IMR-90 (cell line): Measurements from ENCODE around the gene SLC7A9. TPM values are rescaled to one million over a fixed set of nuclear protein-coding genes. Genes with fewer than 3 reads are reported as not detected.

Source experiments
- ATAC-seq: fragments of 200-7000 bp; cut with Tn5 transposase; 2 replicates; pipeline ENCODE4 v1.9.1; 2020; ENCODE audit warnings: low read depth, mild to moderate bottlenecking, moderate library complexity
- BruUV-seq: library from RNA; stranded (reverse); fragments of 400-500 nt; replicated peaks from 2 replicates; lab custom pipeline; 2021; lab: Mats Ljungman, UMichigan
- CTCF ChIA-PET: fragments of 300-600 bp; formaldehyde crosslinking; extraction: SDS; loops from one replicate; lab custom pipeline; 2021; ENCODE audit warnings: antibody characterized with exemption; lab: Yijun Ruan, JAX
- POLR2A ChIA-PET: fragments of 300-600 bp; sonication (Branson Sonifier 250); formaldehyde crosslinking; loops from one replicate; lab custom pipeline; 2022; ENCODE audit warnings: antibody characterized with exemption; ENCODE audit not compliant: unreplicated experiment; lab: Charles Lee
- DNase-seq: peaks from one replicate; pipeline ENCODE4 v3.0.0; 2013
- H2AFZ ChIP-seq: replicated peaks from 2 replicates; pipeline ENCODE3; 2013; ENCODE audit warnings: low read length, mild to moderate bottlenecking; ENCODE audit not compliant: poor library complexity
- H2AK5ac ChIP-seq: 2 replicates; pipeline ENCODE4 v1.6.1; 2013; ENCODE audit warnings: low read depth, low read length, inconsistent platforms
- H2AK9ac ChIP-seq: replicated peaks from 2 replicates; pipeline ENCODE3; 2013; ENCODE audit warnings: mild to moderate bottlenecking, low read depth, low read length, moderate library complexity; ENCODE audit not compliant: poor library complexity
- H2BK120ac ChIP-seq: 2 replicates; pipeline ENCODE4 v1.6.1; 2013; ENCODE audit warnings: low read depth, low read length, inconsistent platforms
- H2BK15ac ChIP-seq: 3 replicates; pipeline ENCODE4 v1.6.1; 2013; ENCODE audit warnings: low read depth, low read length, inconsistent platforms
- H2BK20ac ChIP-seq: 2 replicates; pipeline ENCODE4 v1.6.1; 2013; ENCODE audit warnings: low read depth, mild to moderate bottlenecking, inconsistent platforms, low read length, moderate library complexity
- H2BK5ac ChIP-seq: 2 replicates; pipeline ENCODE4 v1.6.1; 2013; ENCODE audit warnings: mild to moderate bottlenecking, low read depth, low read length, inconsistent platforms; ENCODE audit not compliant: poor library complexity, severe bottlenecking
- H3K14ac ChIP-seq: replicated peaks from 2 replicates; pipeline ENCODE4 v1.6.1; 2013; ENCODE audit warnings: low read depth, low read length, inconsistent platforms
- H3K18ac ChIP-seq: 2 replicates; pipeline ENCODE4 v1.6.1; 2013; ENCODE audit warnings: low read depth, low read length, control low read depth
- H3K23ac ChIP-seq: 2 replicates; pipeline ENCODE4 v1.6.1; 2013; ENCODE audit warnings: low read depth, low read length, inconsistent platforms
- H3K27ac ChIP-seq: 2 replicates; pipeline ENCODE4 v1.5.1; 2013; ENCODE audit warnings: mild to moderate bottlenecking, control low read depth, low read length; ENCODE audit not compliant: insufficient read depth
- H3K27me3 ChIP-seq: 2 replicates; pipeline ENCODE4 v1.6.1; 2013; ENCODE audit warnings: low read length; ENCODE audit not compliant: control insufficient read depth, insufficient read depth
- H3K36me3 ChIP-seq: 2 replicates; pipeline ENCODE4 v1.6.1; 2013; ENCODE audit warnings: low read length, mixed read lengths; ENCODE audit not compliant: control insufficient read depth, insufficient read depth
- H3K4ac ChIP-seq: 2 replicates; pipeline ENCODE4 v1.6.1; 2013; ENCODE audit warnings: low read depth, low read length, inconsistent platforms
- H3K4me1 ChIP-seq: 2 replicates; pipeline ENCODE4 v1.6.1; 2013; ENCODE audit warnings: low read length, mixed read lengths; ENCODE audit not compliant: control insufficient read depth, insufficient read depth
- H3K4me2 ChIP-seq: 2 replicates; pipeline ENCODE4 v1.6.1; 2013; ENCODE audit warnings: low read depth, mild to moderate bottlenecking, control low read depth, low read length, moderate library complexity
- H3K4me3 ChIP-seq: 2 replicates; pipeline ENCODE4 v1.5.1; 2013; ENCODE audit warnings: low read depth, mild to moderate bottlenecking, control low read depth, low read length, moderate library complexity; ENCODE audit not compliant: insufficient read depth
- H3K56ac ChIP-seq: 2 replicates; pipeline ENCODE4 v1.6.1; 2013; ENCODE audit warnings: low read length, inconsistent platforms; ENCODE audit not compliant: insufficient read depth; ENCODE audit errors: extremely low read depth
- H3K79me1 ChIP-seq, 2 experiments: 2 replicates each; pipeline ENCODE4 v1.6.1; 2013; ENCODE audit warnings: low read length in 2 of 2, inconsistent platforms in 1 of 2, low read depth in 1 of 2
- H3K9ac ChIP-seq: 2 replicates; pipeline ENCODE4 v1.6.1; 2013; ENCODE audit warnings: low read depth, low read length, control low read depth
- H3K9me1 ChIP-seq: 2 replicates; pipeline ENCODE4 v1.6.1; 2013; ENCODE audit warnings: low read length, inconsistent platforms; ENCODE audit not compliant: insufficient read depth
- H3K9me3 ChIP-seq: 2 replicates; pipeline ENCODE4 v1.6.1; 2013; ENCODE audit warnings: low read length; ENCODE audit not compliant: control insufficient read depth, insufficient read depth
- H4K20me1 ChIP-seq: 2 replicates; pipeline ENCODE4 v1.6.1; 2013; ENCODE audit warnings: low read length, inconsistent platforms; ENCODE audit not compliant: insufficient read depth
- H4K5ac ChIP-seq: 2 replicates; pipeline ENCODE4 v1.6.1; 2013; ENCODE audit warnings: mild to moderate bottlenecking, low read depth, low read length, control low read depth
- H4K8ac ChIP-seq, 2 experiments: 2 replicates each; pipeline ENCODE4 v1.6.1; 2013; ENCODE audit warnings: low read depth in 2 of 2, low read length in 2 of 2, control low read depth in 1 of 2, inconsistent platforms in 1 of 2
- H4K91ac ChIP-seq: 2 replicates; pipeline ENCODE4 v1.6.1; 2013; ENCODE audit warnings: low read depth, low read length, inconsistent platforms; ENCODE audit not compliant: insufficient read depth
- BHLHE40 ChIP-seq: fragments of 150-350 bp; IDR thresholded peaks from 2 replicates; pipeline ENCODE4 v1.6.1; 2016; ENCODE audit warnings: mild to moderate bottlenecking, low read depth, low read length
- CEBPB ChIP-seq: IDR thresholded peaks from 2 replicates; pipeline ENCODE4 v1.6.1; 2012; ENCODE audit warnings: low read depth, low read length, improper control_type of control experiment
- CHD1 ChIP-seq: IDR thresholded peaks from 2 replicates; pipeline ENCODE4 v1.6.1; 2012; ENCODE audit warnings: low read depth, low read length, improper control_type of control experiment
- FOS ChIP-seq: fragments of 150-350 bp; IDR thresholded peaks from 2 replicates; pipeline ENCODE4 v1.6.1; 2016; ENCODE audit warnings: low read depth, low read length
- MAZ ChIP-seq: IDR thresholded peaks from 2 replicates; pipeline ENCODE4 v1.6.1; 2012; ENCODE audit warnings: low read depth, mild to moderate bottlenecking, low read length, improper control_type of control experiment, moderate library complexity, borderline replicate concordance
- MXI1 ChIP-seq: IDR thresholded peaks from 2 replicates; pipeline ENCODE4 v1.6.1; 2012; ENCODE audit warnings: low read depth, mild to moderate bottlenecking, low read length, moderate library complexity, borderline replicate concordance
- NFE2L2 ChIP-seq: fragments of 150-350 bp; IDR thresholded peaks from 2 replicates; pipeline ENCODE4 v1.6.1; 2016; ENCODE audit warnings: low read depth, mild to moderate bottlenecking, low read length
- POLR2A ChIP-seq: IDR thresholded peaks from 2 replicates; pipeline ENCODE4 v1.6.1; 2012; ENCODE audit warnings: mild to moderate bottlenecking, low read depth, low read length
- RAD21 ChIP-seq: IDR thresholded peaks from 2 replicates; pipeline ENCODE4 v1.6.1; 2012; ENCODE audit warnings: low read length, improper control_type of control experiment
- RCOR1 ChIP-seq: IDR thresholded peaks from 2 replicates; pipeline ENCODE4 v1.6.1; 2012; ENCODE audit warnings: mild to moderate bottlenecking, low read length, improper control_type of control experiment; ENCODE audit not compliant: insufficient replicate concordance
- RFX5 ChIP-seq: IDR thresholded peaks from 2 replicates; pipeline ENCODE4 v1.8.0; 2012; ENCODE audit warnings: low read depth, mild to moderate bottlenecking, low read length, moderate library complexity
- SMC3 ChIP-seq: fragments of 150-350 bp; IDR thresholded peaks from 2 replicates; pipeline ENCODE4 v1.6.1; 2016; ENCODE audit warnings: low read depth, mild to moderate bottlenecking, antibody characterized with exemption, low read length, moderate library complexity
- USF2 ChIP-seq: fragments of 150-350 bp; IDR thresholded peaks from 2 replicates; pipeline ENCODE4 v1.6.1; 2017; ENCODE audit warnings: mild to moderate bottlenecking, antibody characterized with exemption, low read length, low read depth
- WGBS, 2 experiments: methylation state at CpG; one replicate each; pipeline versions ENCODE4 v1.1.5 to v1.1.7; 2013; ENCODE audit warnings: missing lambda C conversion rate in 2 of 2; ENCODE audit not compliant: insufficient read length in 1 of 2; ENCODE audit errors: extremely low coverage in 2 of 2; 5-methylcytosine and 5-hydroxymethylcytosine counted together
- dilution Hi-C: fragments of 300-500 bp; cut with HindIII; formaldehyde crosslinking; loops from one replicate; pipeline ENCODE4 v1.14.3; 2018; ENCODE audit warnings: low sequenced_read_pairs; ENCODE audit not compliant: unreplicated experiment
- in situ Hi-C: fragments of 300-500 bp; cut with MboI; formaldehyde crosslinking; loops from 3 replicates; pipeline ENCODE4 v1.14.3; 2019; ENCODE audit warnings: low sequenced_read_pairs, inconsistent platforms, mixed read lengths
- intact Hi-C: fragments of 100-400 bp; cut with micrococcal nuclease; formaldehyde crosslinking; loops from 2 replicates; pipeline ENCODE4 v1.10.0; 2022
- polyA plus RNA-seq, 3 experiments: library from polyadenylated mRNA; depleted of rRNA; stranded (reverse); fragments of >200 nt; gene quantifications; 2 replicates each; pipeline ENCODE4 v1.2.3, GENCODE V29; 2012; ENCODE audit warnings: low replicate concordance in 1 of 3
- total RNA-seq: library from RNA; depleted of rRNA; stranded (reverse); fragments of >200 nt; gene quantifications from 2 replicates; pipeline ENCODE4 v1.2.3, GENCODE V29; 2012
- TF ChIP-seq, protein P1 (sequence below): conservative IDR thresholded peaks from 2 replicates; pipeline ENCODE4 v1.5.1; 2012; ENCODE audit warnings: mild to moderate bottlenecking, low read depth, low read length, improper control_type of control experiment

Gene SLC7A9
- total and polyA plus RNA-seq, 2 of the 4 experiments (the other 2 are of a cell fraction): not detected

DNA sequence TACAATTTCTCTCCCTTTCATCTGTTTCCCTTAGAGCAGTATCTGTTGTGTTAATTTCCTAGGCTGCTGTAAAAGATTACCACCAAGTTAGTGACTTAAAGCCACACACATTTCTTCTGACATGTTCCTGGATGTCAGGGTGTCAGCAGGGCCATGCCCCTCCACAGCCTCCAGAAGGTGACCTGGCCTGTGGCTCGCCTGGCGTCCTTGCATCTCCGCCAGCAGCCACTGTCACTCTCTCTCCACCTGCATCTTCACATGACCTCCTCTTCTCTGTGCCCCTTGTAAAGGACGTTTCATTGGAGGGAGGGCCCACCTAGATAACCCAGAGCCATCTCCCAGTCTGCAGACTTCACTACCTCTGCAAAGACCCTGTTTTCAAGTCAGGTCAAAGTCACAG lies 61.3 kb downstream of the SLC7A9 start:
- ChIA-PET CTCF (no interaction called here), POLR2A (no interaction called here)
- BruUV-seq: no TSS peak
- no peak overlapping the region for H4K91ac ChIP-seq
- H3K9ac ChIP-seq: no peak overlapping the region
- ATAC-seq: no peak
- no CpG with 5 or more reads among the region's 4 CpGs for WGBS, 2 experiments
- no peak overlapping the region for H3K27ac ChIP-seq
- no peak overlapping the region for H2BK120ac ChIP-seq
- intact Hi-C loops: no loop called here
- no peak overlapping the region for H4K5ac ChIP-seq
- H3K14ac ChIP-seq: no peak overlapping the region
- no peak overlapping the region for H3K4me2 ChIP-seq
- no peaks in the 10 kb centered on the region for H3K36me3 ChIP-seq
- H3K23ac ChIP-seq: no peak overlapping the region
- no peak for TF ChIP-seq POLR2A
- no peak for TF ChIP-seq CEBPB
- TF ChIP-seq BHLHE40: no peak
- TF ChIP-seq RFX5: no peak
- no peak for TF ChIP-seq MAZ
- TF ChIP-seq MXI1: no peak
- TF ChIP-seq FOS: no peak
- TF ChIP-seq USF2: no peak
- TF ChIP-seq, protein P1, sequence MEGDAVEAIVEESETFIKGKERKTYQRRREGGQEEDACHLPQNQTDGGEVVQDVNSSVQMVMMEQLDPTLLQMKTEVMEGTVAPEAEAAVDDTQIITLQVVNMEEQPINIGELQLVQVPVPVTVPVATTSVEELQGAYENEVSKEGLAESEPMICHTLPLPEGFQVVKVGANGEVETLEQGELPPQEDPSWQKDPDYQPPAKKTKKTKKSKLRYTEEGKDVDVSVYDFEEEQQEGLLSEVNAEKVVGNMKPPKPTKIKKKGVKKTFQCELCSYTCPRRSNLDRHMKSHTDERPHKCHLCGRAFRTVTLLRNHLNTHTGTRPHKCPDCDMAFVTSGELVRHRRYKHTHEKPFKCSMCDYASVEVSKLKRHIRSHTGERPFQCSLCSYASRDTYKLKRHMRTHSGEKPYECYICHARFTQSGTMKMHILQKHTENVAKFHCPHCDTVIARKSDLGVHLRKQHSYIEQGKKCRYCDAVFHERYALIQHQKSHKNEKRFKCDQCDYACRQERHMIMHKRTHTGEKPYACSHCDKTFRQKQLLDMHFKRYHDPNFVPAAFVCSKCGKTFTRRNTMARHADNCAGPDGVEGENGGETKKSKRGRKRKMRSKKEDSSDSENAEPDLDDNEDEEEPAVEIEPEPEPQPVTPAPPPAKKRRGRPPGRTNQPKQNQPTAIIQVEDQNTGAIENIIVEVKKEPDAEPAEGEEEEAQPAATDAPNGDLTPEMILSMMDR: no peak
- TF ChIP-seq NFE2L2: no peak
- TF ChIP-seq CHD1: no peak
- TF ChIP-seq SMC3: no peak
- no peak for TF ChIP-seq RAD21
- no peak for TF ChIP-seq RCOR1
- no peaks in the 10 kb centered on the region for H4K20me1 ChIP-seq
- H3K79me1 ChIP-seq: no peaks in the 10 kb centered on the region
- no peak overlapping the region for H2BK5ac ChIP-seq
- in situ Hi-C loops: no loop called here
- H3K4me3 ChIP-seq: no peak overlapping the region
- H3K56ac ChIP-seq: no peak overlapping the region
- H2BK20ac ChIP-seq: no peak overlapping the region
- H3K18ac ChIP-seq: no peak overlapping the region
- H4K8ac ChIP-seq: no peak overlapping the region
- H2AFZ ChIP-seq: no peak overlapping the region
- H2AK5ac ChIP-seq: no peak overlapping the region
- no peaks in the 10 kb centered on the region for H3K9me3 ChIP-seq
- no peak overlapping the region for H2AK9ac ChIP-seq
- no peak overlapping the region for H3K4ac ChIP-seq
- H3K27me3 ChIP-seq: peaks cover 5% of the 10 kb centered on the region; the same call in 1 of the 2 replicates
- H2BK15ac ChIP-seq: no peak overlapping the region
- no peaks in the 10 kb centered on the region for H3K4me1 ChIP-seq
- no peak for DNase-seq
- dilution Hi-C loops: no loop called here
- no peaks in the 10 kb centered on the region for H3K9me1 ChIP-seq
